PC-3 (cell line): ENCODE data around the gene KCNC1.

Experiments used
- CTCF ChIP-seq: fragments of 300-600 bp; sonication (generic); conservative IDR thresholded peaks from 2 replicates; pipeline ENCODE4 v1.5.1; 2017; ENCODE audit warnings: antibody characterized with exemption, low read depth, mild to moderate bottlenecking, low read length
- EZH2 ChIP-seq: fragments of 300-600 bp; sonication (generic); IDR thresholded peaks from one replicate; pipeline ENCODE4 v1.6.1; 2017; ENCODE audit warnings: antibody characterized with exemption, mild to moderate bottlenecking, low read length; ENCODE audit not compliant: unreplicated experiment
- EZH2phosphoT487 ChIP-seq: fragments of 300-600 bp; sonication (generic); IDR thresholded peaks from 2 replicates; pipeline ENCODE4 v1.6.1; 2018; ENCODE audit warnings: mild to moderate bottlenecking, antibody characterized with exemption, low read length, borderline replicate concordance

- TF ChIP-seq CTCF (no peak), EZH2 (no peak), EZH2phosphoT487 (no peak)
Observed at GRCh38 chr11:17766073-17766359, 31.4 kb downstream of the KCNC1 start.
